GM06990 (cell line): Measurements from ENCODE around the gene ID1.

Source experiments
- DNase-seq: peaks from one replicate; pipeline ENCODE4 v3.0.0-alpha.2; 2011; ENCODE audit not compliant: insufficient read length; ENCODE audit errors: extremely low read depth
- H3K27me3 ChIP-seq: replicated peaks from 2 replicates; pipeline ENCODE4 v1.6.0; 2011; ENCODE audit warnings: low read length; ENCODE audit not compliant: control insufficient read depth, insufficient read depth
- H3K36me3 ChIP-seq: 2 replicates; pipeline ENCODE4 v1.5.1; 2011; ENCODE audit warnings: low read length; ENCODE audit not compliant: control insufficient read depth, insufficient read depth
- H3K4me3 ChIP-seq: replicated peaks from 2 replicates; pipeline ENCODE4 v1.5.1; 2011; ENCODE audit warnings: low read depth, mild to moderate bottlenecking, control low read depth, low read length
- TF ChIP-seq, protein P1 (sequence below): IDR thresholded peaks from 2 replicates; pipeline ENCODE4 v1.5.1; 2011; ENCODE audit warnings: low read length, control low read depth, mild to moderate bottlenecking, inconsistent platforms; ENCODE audit not compliant: insufficient read depth, poor library complexity, severe bottlenecking

The ID1 gene

DNA sequence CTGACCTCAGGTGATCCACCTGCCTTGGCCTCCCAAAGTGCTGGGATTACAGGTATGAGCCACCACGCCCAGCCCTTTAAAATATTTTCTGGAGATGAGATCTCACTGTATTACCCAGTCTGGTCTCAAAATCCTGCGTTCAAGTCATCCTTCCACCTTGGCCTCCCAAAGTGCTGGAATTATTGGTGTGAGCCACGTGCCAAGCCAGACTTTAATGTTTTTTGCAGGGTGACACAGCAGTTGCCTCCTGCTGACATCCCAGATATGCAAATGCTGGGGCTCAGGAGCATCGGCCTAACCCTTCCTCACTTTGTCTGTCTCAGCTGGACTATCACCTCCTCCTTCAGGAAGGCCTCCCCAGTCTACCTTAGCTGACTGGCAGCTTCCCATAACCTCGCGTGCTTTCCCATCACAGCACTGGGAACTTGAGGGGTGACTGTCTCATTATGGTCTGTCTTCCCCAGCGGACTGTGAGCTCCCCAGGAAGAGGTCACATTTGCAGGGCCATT, 14.3 kb upstream of the ID1 start:
- no peak for DNase-seq
- Histone ChIP-seq H3K36me3 (no peaks in the 10 kb centered on the region), H3K27me3 (no peaks in the 10 kb centered on the region), H3K4me3 (no peak overlapping the region)
- TF ChIP-seq, protein P1, sequence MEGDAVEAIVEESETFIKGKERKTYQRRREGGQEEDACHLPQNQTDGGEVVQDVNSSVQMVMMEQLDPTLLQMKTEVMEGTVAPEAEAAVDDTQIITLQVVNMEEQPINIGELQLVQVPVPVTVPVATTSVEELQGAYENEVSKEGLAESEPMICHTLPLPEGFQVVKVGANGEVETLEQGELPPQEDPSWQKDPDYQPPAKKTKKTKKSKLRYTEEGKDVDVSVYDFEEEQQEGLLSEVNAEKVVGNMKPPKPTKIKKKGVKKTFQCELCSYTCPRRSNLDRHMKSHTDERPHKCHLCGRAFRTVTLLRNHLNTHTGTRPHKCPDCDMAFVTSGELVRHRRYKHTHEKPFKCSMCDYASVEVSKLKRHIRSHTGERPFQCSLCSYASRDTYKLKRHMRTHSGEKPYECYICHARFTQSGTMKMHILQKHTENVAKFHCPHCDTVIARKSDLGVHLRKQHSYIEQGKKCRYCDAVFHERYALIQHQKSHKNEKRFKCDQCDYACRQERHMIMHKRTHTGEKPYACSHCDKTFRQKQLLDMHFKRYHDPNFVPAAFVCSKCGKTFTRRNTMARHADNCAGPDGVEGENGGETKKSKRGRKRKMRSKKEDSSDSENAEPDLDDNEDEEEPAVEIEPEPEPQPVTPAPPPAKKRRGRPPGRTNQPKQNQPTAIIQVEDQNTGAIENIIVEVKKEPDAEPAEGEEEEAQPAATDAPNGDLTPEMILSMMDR, result no peak

DNA sequence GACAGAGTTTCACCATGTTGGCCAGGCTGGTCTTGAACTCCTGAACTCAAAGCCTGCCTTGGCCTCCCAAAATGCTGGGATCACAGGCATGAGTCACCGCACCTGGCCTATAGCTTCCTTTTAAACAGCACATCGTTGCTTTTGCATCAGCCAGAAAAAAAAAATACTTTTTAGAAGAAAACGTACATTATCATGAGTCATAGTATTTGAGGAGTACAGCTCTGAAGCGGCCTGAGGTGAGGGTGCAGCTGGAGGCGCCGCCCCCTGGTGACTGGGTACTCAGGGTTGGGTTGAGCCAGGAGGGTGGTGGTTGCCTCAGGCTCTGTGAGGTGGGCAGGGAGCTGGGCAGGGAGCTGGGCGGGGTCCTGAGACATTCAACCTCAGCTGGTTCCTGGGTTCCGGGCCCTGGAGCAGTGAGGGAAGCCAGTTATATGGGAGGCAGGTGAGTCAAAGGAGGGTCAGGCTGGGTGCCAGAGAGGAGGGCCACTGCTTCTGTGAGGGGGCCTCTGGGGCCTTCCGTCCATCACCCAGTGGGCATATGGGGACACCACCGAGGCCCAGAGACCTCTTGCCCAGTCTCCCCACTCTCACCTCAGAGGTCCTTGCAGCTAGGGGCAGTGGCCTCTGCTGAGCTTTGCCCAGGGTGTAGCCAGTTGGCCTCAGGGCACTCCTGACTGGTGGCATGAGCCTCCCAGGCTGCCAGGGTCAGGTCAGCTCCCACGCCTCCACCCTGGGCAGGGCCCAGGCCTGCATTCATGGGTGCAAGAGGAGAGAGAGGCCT, 11.7 kb upstream of the ID1 start:
- no peak for DNase-seq
- H3K36me3 ChIP-seq, result no peaks in the 10 kb centered on the region
- H3K27me3 ChIP-seq, result no peaks in the 10 kb centered on the region
- H3K4me3 ChIP-seq, result no peak overlapping the region
- TF ChIP-seq, protein P1, result no peak

DNA sequence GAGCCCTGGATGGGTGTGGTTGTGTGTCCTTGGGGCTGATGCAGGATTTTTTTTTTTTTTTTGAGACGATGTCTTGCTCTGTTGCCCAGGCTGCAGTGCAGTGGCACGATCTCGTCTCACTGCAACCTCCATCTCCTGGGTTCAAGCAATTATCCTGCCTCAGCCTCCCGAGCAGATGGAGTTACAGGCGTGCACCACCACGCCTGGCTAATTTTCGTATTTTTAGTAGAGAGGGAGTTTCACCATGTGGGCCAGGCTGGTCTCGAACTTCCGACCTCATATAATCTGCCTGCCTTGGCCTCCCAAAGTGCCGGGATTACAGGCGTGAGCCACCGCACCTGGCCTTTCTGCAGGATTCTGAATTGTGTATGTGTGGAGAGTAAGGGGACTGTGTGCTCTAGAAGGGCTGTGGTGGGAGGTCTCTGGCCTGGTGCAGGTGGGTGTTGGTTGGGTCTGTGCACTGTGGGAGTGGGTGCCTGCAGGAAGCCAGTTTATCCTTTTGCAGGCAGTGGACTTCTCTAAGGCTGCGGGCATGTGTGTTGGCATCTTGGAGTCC, 11.0 kb upstream of the ID1 start:
- Histone ChIP-seq H3K27me3 (no peaks in the 10 kb centered on the region), H3K4me3 (no peak overlapping the region), H3K36me3 (no peaks in the 10 kb centered on the region)
- no peak for DNase-seq
- TF ChIP-seq, protein P1, result no peak

DNA sequence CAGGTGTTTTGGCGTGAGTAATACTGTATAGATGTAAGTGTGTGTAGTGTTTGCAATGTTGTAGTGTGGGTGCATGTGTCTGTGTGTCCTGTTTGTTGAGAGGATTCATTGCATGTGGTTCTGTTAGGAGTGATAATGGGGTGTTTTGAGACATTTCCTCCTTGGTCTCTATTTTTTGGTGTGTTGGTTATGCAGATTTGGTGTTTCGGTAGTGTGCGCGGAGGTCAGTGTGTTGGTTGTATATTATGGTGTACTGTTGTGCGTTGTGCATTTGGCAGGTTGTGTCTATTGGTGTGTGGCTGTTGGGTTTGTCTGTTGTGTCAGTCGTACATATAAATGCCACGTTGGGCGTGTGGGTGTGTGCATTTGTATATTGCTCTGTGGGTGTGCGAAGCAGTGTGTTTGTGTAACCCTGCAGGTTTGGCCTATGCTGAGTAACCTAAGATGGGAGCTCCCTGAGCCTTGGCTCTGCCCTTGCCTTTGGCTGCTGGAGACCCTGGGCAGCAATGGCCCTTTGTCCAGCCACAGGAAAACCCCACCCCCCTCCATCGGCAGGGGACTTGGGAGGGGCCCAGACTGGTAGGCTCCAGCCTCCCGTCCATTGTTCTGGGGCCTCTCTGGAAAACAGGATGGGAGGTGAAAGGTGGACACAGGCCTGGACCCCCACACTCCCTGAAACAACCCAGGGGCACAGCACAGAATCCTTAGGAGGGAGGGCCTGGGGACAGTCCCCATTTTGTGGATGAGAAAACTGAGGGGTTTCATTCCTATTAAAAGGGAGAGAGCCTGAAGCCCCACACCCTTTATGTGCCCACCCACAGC, 10.3 kb upstream of the ID1 start:
- DNase-seq, result no peak
- Histone ChIP-seq H3K4me3 (no peak overlapping the region), H3K27me3 (no peaks in the 10 kb centered on the region), H3K36me3 (no peaks in the 10 kb centered on the region)
- TF ChIP-seq, protein P1, result no peak

DNA sequence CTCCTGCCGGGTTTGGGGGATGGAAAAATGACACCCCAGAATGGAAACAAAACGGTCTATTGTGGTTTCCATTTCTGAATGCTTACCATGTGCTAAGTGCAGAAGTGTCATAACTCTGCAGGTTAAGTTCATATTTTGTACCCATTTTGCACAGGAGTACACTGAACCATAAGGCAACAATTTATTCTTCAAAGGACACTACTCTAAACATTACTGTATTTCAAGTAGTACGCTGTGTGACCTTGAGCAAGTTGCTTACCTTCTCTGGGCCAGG, 9.8 kb upstream of the ID1 start:
- TF ChIP-seq, protein P1, result no peak
- Histone ChIP-seq H3K36me3 (no peaks in the 10 kb centered on the region), H3K27me3 (no peaks in the 10 kb centered on the region), H3K4me3 (no peak overlapping the region)
- no peak for DNase-seq
